Epithelial cell of proximal tubule (primary cell): Measurements from ENCODE around the gene TMEM244. TPM values are rescaled to one million over a fixed set of nuclear protein-coding genes. Genes with fewer than 3 reads are reported as not detected.

Source experiments
- DNase-seq: peaks from one replicate; pipeline ENCODE4 v3.0.0-alpha.2; 2011; ENCODE audit warnings: low read depth
- H3K4me3 ChIP-seq: 2 replicates; pipeline ENCODE4 v1.5.1; 2011; ENCODE audit warnings: low read depth, mild to moderate bottlenecking, low read length
- total RNA-seq: library from RNA; depleted of rRNA; stranded (reverse); fragments of >200 nt; gene quantifications from 2 replicates; pipeline ENCODE4 v1.2.3, GENCODE V29; 2015
- TF ChIP-seq, protein P1 (sequence below): conservative IDR thresholded peaks from 2 replicates; pipeline ENCODE4 v1.5.1; 2012; ENCODE audit warnings: low read depth, mild to moderate bottlenecking, low read length

TMEM244 gene
- total RNA-seq, 1 donor from 2014 or later, result not detected

DNA sequence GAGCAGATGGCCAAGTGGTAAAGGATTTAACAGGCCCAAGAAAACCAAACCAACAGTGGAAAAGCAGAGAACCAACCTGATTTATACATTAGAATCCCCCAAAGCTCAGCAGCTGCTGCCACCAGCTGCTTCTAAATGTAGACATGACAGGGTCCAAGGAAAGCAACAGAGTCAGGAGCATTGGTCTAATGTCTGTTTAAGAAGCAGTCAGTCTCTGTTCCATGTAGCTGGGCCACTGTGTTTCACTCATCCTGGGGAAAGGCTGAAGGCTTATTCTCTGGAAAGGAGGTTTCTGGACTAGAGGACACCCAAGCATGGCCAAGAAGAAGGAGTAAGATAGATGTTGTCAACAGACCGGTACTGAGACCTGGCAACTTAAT, 75.4 kb downstream of the TMEM244 start:
- TF ChIP-seq, protein P1, sequence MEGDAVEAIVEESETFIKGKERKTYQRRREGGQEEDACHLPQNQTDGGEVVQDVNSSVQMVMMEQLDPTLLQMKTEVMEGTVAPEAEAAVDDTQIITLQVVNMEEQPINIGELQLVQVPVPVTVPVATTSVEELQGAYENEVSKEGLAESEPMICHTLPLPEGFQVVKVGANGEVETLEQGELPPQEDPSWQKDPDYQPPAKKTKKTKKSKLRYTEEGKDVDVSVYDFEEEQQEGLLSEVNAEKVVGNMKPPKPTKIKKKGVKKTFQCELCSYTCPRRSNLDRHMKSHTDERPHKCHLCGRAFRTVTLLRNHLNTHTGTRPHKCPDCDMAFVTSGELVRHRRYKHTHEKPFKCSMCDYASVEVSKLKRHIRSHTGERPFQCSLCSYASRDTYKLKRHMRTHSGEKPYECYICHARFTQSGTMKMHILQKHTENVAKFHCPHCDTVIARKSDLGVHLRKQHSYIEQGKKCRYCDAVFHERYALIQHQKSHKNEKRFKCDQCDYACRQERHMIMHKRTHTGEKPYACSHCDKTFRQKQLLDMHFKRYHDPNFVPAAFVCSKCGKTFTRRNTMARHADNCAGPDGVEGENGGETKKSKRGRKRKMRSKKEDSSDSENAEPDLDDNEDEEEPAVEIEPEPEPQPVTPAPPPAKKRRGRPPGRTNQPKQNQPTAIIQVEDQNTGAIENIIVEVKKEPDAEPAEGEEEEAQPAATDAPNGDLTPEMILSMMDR, result no peak
- H3K4me3 ChIP-seq, result no peak overlapping the region
- DNase-seq, result no peak

DNA sequence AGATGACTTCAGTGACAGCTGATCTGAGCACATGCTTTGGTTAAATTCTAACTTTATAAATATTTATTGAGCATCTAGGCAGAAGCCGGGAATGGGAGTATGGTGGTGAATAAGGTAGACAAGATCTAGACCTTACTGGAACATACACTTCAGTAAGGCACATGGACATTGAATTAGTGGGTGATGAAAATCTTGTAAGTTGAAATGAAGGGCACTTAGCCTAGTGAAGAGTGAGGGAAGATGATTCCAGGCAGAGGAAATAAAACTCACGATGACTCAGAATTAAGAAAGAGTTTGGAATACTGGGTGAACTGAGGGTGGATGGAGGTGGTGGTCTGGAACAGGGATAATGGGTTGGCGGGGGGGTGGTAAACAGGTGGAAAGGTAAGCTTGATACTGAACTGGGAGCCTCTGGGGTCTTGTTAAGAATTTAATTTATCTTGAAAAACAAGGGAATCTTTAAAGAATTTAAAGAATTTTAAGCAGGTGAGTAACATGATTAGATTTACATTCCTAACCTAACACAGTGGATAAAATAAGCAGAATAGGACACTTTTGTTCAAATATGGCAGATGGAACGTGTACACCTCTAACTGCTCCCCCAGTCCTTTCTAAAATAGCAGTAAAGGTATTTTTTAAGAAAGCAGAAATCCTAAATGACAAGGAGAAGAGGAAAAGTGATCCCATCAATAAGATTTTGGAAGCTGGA, 75.9 kb downstream of the TMEM244 start:
- DNase-seq, result peak; percentile 30
- TF ChIP-seq, protein P1, result no peak
- H3K4me3 ChIP-seq, result no peak overlapping the region

Other genes with a start within 250 kb of the TMEM244 start
- gene ARHGAP18, start 151.1 kb downstream of the TMEM244 start, total RNA-seq, result 24.5 and 26.9 TPM in 2 replicates
- gene L3MBTL3, start 157.3 kb upstream of the TMEM244 start, total RNA-seq, result 6.3 and 9.6 TPM in 2 replicates